ENCODE results near the gene SLC5A3. TPM values are rescaled to one million over a fixed set of nuclear protein-coding genes. Genes with fewer than 3 reads are reported as not detected.

Gene SLC5A3
- total and polyA plus RNA-seq, 2 of the 8 experiments (the other 6 are each of a cell fraction or from before 2014, with no cell fraction given): 4.0 to 19.4 TPM

- TF ChIP-seq EP300 (IDR thresholded peaks at IDR 0.05; ENCODE audit: borderline replicate concordance in 1 of 2, low read depth in 2 of 2, low read length in 2 of 2): no peak
- no peak for TF ChIP-seq CTBP2 (IDR thresholded peaks at IDR 0.05; ENCODE audit: borderline replicate concordance, insufficient read depth, insufficient read length, low read length)
- no peak for TF ChIP-seq RXRA (IDR thresholded peaks at IDR 0.05; ENCODE audit: insufficient read depth, low read depth, low read length)
- no peak for TF ChIP-seq CEBPB (IDR thresholded peaks at IDR 0.05; ENCODE audit: low read depth, low read length)
- TF ChIP-seq TAF7 (optimal IDR thresholded peaks at IDR 0.05; ENCODE audit: borderline replicate concordance, low read depth, low read length): no peak
These were observed 24.1 kb downstream of the SLC5A3 start (continued) for GRCh38 chr21:34097442-34097841.
